Gastrocnemius medialis (tissue), 4 donors: ENCODE results near the gene GAP43.

Source experiments
- POLR2A ChIP-seq, 2 donors: fragments of 450-650 bp; IDR thresholded peaks; one replicate each; pipeline ENCODE4 v1.6.1; 2017; ENCODE audit warnings: antibody characterized with exemption in 2 of 2, mild to moderate bottlenecking in 2 of 2, moderate library complexity in 2 of 2
- TF ChIP-seq, protein P1 (sequence below), 5 experiments: fragments of 450-650 bp in 3 of 5; fragments of 200-600 bp in 2 of 5; sonication (generic) in 2 of 5; IDR thresholded peaks in 4 of 5; conservative IDR thresholded peaks in 1 of 5; 1 replicate in 4 of 5; 2 replicates in 1 of 5; pipeline ENCODE4 v1.5.1; 2016 to 2019; ENCODE audit warnings: antibody characterized with exemption in 5 of 5, mild to moderate bottlenecking in 3 of 5, moderate library complexity in 3 of 5

DNA sequence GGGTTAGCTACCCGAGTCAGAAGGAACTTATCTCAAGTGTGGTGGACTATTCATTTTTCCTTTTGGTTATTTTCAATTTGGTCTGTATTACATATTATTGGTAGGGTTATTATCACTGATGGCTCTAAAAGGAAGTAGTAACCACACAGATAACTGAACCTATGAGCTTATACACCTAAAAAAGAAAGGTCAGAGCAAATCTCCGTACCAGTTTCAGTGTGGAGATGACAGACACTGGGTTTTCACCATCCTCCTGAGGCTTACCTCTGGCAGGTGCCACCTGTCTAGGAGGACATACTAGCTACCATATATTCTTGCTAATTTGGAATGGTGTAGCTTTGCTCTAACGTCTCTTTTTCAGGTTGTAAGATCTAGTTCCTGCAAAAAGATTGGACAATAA is 10.2 kb downstream of the GAP43 start:
- TF ChIP-seq, protein P1, sequence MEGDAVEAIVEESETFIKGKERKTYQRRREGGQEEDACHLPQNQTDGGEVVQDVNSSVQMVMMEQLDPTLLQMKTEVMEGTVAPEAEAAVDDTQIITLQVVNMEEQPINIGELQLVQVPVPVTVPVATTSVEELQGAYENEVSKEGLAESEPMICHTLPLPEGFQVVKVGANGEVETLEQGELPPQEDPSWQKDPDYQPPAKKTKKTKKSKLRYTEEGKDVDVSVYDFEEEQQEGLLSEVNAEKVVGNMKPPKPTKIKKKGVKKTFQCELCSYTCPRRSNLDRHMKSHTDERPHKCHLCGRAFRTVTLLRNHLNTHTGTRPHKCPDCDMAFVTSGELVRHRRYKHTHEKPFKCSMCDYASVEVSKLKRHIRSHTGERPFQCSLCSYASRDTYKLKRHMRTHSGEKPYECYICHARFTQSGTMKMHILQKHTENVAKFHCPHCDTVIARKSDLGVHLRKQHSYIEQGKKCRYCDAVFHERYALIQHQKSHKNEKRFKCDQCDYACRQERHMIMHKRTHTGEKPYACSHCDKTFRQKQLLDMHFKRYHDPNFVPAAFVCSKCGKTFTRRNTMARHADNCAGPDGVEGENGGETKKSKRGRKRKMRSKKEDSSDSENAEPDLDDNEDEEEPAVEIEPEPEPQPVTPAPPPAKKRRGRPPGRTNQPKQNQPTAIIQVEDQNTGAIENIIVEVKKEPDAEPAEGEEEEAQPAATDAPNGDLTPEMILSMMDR (IDR thresholded peaks at IDR 0.05 in 4 of 5, conservative IDR thresholded peaks at IDR 0.05 in 1 of 5) = no peak
- no peak for TF ChIP-seq POLR2A (IDR thresholded peaks at IDR 0.05)
